NCI-H82 treated with DMSO at 0.1 percent for 48 hours (cell line): ENCODE data around the gene DNMT3L.

ENCODE experiments used
- DNase-seq: peaks from one replicate; lab custom pipeline; 2025; ENCODE audit not compliant: unreplicated experiment; lab: John Stamatoyannopoulos, UW

DNMT3L gene

DNA sequence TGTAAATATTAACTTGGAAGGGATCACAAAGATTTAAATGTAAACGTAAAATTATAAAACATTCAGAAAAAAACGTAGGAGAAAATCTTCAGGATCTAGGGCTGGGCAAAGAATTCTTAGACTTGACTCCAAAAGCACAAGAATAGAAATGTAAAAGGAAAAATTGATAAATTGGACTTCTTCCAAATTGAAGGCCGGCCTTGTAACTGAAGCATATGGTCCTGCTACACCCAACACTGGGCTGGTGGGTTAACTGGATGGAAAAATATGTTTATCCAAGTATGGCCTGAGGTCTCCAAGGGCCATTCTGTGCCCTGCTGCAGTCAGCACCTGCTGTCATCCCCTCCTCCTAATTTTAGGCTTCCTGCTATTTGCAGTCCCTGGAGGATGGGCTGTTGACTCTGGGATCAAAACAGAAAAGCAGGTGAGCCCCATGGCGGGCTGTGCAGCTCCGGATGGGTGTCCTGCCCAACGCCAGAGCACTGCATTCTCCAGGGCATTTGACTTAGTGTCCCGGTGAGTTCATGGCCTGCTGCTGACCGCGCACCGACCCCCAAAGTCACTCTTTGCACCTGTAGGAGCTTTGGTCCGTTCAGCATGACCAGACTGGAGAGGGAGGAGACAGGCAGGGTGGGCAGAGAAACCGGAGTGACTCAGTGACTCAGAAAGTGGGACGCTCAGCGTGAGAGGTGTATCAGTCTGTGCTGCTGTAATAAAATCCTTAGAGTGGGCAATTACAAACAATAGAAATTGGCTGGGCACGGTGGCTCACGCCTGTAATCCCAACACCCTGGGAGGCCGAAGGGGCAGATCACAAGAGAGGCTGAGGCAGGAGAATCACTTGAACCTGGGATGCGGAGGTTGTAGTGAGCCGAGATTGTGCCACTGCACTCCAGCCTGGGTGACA, 17.9 kb upstream of the DNMT3L start:
- no peak for DNase-seq

DNA sequence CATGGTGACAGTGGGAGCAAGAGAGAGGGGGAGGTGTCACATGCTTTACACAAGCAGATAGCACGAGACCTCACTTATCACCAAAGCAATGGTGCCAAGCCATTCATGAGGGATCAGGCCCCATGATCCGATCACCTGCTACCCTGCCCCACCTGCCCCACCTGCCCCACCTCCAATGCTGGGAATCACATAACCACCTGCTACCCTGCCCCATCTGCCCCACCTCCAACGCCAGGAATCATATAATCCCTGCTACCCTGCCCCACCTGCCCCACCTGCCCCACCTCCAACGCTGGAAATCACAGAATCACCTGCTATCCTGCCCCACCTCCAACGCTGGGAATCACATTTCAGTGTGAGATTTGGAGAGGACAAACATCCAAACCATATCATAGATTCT, 13.3 kb upstream of the DNMT3L start:
- DNase-seq = no peak

DNA sequence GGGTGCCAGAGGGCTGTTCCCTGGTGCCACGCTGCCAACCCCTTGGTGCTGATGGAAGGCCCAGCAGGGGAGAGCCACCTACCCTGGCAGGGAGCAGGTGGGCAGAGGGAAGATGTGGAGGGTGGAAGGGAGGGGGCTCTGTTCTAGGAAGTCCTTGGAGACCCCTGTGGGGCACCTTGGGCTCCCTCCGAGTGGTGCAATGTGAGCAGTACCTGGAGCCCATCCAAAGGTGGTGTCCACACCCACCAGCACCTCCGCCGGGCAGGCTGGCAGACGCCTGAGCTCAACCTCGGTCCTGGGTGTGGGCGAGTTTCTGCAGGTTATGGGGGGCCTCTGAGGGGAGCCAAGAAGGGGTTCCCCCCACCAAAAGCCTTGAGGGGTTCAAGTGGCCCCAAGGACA, 11.3 kb upstream of the DNMT3L start:
- no peak for DNase-seq

DNA sequence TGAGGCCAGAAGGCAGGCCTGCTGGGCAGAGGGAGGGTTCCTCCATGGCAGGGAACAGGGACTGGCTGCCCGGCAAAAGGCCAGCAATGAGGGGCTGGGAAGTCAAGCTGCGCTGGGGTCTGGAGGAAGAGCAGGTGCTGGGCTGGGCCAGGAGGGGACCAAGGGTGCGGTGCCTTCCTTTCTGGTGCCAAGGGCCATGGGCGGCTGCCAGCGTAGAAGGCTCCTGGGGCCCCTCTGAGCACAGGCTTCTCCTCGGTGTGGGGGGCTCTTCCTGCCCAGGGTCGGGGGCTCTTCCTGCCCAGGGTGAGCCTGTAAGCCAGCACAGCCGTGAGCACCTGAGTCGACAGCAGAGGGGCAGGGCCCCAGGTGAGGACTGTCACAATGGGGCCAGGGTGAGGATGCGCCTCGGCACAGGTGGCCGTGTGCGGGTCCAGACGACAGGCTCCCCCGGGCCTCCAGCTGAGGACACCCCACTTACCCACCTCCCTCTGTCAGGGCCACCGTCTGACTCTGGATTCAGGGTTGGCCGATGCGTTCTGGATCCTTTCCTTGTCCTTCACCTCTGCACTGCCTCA, 10.7 kb upstream of the DNMT3L start:
- DNase-seq = no peak

DNA sequence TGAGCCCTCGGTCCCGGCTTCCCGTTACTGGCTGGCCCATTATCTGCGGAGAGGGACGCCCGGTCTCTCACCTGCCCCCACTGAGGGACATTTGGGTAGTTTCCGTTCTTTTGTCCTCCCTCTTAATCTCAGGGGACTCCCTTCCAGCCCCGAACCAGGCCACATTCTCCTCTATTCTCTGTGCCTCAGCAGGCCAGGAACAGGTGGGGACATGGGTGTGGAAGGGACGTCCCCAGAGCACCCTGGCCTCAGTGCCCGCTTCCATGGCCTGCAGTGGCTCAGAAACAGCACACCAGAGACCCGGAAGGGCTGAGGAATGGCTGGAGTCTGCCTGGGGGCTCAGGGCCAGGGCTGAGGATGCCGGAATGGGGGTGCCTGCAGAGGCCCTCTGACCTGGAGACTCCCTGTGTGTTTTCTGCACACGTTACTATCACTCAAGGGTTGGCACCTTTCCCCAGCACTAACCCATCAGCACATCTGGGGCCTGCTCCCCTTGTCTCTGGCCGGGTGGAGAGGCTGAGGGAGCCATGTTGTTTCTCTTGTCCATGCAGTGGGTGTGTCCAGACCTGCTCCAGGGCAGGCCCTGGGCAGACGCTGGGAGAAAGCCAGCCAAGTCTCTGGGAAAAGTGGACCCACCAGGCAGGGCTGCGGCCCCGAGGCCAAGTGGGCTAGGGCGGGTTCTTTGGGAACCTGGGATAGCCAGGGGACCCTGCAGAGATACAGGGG, 10.0 kb upstream of the DNMT3L start:
- DNase-seq = no peak

DNA sequence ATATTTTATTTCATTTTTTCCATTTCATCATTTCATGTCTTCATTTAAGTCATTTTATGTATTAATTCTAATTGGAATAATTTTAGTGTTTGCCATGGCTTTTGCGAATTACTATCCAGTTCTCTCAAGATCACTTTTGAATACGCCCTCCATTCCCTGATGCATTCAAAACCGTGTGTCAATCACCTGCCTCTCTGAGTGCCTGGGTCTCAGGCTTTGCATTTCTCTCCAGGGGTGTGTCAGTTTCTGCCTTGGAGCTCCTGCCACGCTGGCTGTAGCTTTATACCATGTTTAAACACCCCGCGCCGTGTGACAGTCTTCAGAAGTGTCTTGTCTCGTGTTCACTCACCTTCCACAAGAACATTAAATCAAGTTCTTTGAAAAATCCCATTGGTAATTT, 7.4 kb upstream of the DNMT3L start:
- no peak for DNase-seq

DNA sequence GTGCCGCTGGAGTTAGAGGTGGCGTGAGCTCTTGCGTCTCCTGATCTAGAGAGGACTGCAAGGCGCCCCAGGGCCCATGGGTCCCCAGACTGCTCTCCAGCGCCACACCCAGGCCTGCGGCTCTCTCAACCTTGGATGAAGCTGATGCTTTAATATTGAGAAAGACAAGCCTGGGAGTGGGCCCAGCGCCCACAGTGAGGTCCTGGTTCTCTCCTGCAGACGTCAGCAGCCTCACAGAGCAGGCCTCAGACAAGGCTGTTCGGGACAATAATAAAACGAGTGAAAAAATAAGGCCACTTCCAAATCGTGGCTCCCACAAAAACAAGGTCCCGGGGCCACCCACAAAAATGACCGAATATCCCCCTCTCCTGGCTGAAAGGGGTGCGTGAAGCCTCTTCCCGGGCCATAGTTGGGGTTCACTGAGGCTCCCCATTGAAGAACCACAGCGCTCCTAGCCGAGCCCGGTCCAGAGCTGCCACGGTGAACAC, 6.0 kb upstream of the DNMT3L start:
- no peak for DNase-seq

DNA sequence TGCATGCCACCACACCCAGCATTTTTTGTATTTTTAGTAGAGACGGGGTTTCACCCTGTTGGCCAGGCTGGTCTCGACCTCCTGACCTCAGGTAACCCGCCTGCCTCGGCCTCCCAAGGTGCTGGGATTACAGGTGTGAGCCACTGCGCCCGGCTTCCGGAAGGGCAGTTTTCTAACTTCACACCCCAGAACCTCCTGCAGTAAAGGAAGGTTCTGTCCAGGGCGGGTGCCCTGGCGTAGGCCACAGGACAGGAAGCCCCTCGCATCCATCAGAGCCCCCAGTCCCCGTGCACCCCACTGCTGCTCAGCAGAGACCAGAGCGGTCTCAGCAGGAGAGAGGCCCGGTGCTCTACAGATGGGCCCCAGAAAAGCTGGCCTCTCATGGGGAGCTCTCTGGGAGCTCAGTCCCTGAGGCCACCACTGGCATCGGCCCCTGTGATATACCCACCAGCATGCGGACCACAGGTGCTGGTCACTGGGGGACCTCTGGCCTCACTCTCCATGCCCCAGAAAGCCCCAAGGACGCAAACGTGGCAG, 4.1 kb upstream of the DNMT3L start:
- no peak for DNase-seq

DNA sequence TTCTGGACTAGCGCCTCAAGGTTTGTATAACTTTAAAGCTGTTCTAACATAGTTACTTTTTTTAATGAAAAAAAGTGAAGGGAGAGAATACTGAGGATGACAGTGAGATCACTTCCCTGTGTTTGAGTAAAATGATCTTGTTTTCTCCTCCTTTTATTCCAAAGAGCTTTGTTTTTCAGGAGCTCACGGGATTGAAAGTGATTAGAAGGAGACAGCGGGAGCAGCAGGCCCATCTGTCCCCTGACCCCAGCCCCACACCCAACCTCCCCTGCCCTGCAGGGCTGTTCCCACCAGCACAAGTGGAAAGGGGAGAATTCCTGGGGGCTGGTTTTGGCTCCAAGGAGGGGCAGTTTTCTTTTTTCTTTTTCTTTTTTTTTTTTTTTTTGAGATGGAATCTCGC, 2.1 kb upstream of the DNMT3L start:
- peak; percentile 84 for DNase-seq

DNA sequence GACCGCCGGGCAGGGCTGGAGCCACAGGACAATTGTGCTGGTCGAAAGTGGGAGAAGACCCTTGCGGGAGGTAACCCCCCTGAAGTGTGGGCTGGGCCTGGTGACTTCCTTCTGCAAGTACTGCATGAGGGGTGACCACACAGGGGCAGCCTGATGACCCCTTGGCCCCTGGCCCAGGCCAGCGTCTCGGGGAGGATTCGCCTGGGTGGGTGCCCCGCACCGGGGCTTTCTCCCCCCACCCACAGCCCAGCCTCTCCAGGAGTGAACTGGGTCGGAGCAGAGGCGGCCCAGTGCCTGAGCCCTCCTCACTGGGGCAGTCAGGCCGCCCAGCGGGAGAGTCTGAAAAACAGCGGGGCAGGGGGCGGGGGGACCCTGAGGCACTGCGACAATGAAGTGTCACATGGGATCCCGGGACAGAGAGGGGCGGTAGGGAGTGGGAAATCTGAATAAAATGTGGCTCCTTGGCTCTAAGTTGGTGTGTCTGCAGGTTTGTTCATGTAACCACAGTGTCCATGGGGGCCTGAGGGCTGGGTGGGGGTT, 1.6 kb upstream of the DNMT3L start:
- peak; percentile 77 for DNase-seq

DNA sequence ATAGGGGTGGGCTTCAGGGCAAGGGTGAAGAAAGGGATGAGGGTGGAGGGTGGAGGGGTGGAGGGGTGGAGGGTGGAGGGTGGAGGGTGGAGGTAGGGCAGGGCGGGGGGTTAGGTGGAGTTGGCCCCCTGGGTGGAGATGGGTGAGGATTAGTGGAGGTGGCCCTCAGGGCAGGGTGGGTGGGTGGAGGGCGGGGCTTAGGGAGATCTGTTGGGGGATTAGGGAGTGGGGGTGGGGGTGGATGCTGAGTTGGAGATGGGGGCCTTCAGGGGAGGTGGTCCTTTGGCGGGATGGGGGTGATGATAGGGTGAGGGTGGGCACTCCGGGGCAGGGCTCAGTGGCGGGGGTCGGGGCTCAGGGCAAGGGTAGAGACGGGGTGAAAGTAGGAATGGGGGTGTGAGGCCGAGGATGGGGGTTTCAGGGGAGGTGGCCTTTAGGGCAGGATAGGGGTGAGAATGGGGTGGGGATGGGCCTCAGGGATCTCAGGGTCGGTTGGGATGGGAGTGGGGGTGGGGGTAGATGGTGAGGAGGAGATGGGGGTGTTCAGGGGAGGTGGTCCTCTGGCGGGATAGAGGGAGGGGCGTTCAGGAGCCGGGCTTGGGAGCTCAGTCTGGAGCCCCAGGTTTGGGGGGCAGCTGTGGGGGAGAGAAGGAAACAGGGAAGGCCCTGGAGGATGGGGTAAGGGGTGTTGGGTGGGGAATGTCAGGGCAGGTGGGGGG, 800 bp upstream of the DNMT3L start:
- peak; percentile 68 for DNase-seq

DNA sequence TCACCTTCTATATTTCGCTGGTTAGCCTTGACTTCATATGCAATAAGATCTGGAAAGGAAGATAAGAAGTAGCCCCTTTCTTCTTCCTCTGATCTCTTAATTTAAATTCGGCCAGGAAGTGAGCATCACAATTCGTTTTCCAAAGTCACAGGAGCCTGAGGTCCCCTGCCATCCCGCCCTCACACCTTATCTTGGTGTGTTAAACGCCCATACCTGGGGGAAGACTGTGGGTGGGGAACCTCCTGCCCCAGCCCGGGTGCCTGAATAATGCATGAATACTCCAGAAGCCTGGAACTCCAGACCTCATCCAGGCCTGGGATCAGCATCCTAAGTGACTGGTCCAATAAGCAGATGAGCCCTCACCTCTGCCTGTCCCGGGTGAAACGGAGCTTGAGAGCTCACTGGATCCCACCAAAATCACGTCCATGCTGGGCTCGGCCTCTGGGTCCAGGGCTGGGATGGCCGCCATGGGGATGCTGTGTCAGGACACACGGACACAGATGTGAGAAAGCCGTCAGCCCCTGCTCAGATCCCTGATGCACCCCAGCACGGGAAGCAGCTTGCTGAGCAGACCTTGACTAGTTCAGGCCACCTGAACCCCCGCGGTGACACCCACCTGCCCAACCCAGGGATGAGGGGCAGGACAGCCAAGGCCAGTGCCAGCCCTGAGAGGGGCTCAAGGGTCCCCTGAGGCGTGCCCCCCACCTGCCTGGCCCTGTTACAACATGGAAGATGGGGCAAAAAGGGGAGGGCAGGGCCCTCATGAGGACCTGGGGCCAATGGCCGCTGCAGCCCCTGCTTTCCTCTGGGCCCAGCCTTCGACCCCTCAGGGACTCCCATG, 686 bp downstream of the DNMT3L start:
- DNase-seq = no peak

DNA sequence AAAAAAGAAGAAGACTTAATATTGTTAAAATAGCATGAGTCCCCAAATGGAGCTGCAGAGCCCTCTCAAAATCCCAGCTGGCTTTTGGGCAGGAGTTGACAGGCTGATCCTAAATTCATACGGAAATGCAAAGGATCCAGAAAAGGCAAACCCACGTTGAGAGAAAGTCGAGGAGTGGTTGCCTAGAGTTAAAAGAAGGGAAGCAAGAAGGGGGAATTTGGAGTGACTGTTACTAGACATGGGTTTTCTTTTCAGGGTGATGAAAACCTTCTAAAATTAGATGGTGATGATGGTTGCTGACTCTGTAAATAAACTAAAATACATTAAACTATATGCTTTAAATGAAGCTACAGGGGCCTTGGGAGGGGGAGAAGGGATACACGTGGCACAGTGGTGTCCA, 1.6 kb downstream of the DNMT3L start:
- no peak for DNase-seq

DNA sequence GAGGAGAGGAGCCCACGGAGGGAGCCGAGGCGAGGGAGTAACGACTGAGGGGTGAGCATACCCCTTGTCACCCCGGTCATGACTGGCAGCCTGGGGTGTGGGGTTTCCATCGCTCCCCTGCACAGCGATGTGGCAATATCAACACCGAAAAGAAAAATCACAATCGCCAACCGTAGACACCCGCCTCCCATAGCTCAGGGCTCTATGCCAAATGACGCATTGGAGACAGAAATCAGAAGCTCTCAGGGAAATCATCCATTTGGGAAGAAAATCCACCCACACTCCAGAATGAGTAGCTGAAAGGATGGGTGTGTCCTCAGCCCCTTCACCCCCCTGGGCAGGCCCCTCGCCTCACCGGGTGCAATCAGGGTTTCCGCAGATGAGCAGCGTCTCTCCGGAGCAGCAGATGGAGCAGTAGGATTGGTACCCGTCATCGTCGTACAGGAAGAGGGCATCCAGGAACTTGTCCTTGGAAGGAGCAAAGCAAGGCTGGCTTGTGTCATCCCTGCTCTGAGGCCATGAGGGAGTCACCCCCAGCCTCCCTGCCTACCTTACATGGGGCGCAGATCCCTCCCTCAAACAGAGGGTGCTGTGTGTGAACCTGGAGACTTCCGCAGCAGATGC, 2.5 kb downstream of the DNMT3L start:
- DNase-seq = no peak

DNA sequence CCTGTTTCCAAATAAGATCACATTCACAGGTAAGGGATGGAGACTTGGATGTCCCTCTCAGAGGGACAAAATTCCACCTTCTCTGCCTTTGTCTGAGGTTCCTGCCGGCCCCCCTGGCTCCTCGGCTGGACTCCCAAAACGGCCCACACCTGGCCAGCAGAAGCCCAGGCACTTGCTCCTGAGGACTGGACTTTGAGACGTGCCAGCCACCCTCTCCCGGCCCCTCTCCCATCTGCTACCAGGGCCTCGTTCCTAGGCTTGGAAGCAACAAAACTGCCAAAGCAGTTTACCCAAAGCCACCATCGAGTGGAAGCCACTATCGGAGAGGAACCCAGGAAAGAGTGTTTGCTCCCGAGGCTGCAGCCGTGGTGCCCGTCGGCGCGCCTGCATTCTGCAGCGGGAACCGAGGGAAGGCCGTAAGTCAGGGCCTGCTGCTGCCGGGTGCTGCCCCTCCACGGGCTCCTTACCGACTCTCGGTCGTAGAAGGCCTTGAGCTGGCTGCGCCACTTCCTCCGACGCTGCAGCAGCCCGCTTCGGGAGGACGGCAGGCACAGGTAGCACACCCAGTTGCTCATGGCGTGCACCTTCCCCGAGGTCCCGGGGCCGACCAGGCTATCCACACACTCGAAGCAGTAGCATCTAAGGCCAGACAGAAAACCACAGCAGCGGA, 3.5 kb downstream of the DNMT3L start:
- DNase-seq = no peak

DNA sequence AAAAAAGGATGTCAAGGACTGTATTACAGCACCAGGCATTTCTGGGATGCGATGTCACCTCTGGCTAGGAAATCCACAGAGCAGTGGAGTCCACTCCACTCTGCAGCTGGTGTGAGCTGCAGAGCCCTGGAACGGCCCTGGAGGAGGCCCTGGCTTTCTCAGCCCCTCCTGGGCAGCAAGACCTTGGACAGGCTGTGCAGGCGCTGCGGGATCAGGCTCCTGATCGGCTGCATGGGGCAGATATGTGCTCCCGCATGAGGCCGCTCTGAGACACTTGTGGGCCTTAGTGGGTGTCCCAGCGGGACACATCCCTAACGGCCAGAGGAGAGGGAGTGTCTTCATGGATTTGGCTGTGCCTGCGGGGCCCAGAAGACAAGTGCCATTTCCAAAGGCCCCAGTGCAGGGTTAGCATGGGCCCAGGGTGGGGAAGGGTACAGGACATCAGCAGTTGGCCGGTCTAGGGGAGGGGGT, 6.2 kb downstream of the DNMT3L start:
- DNase-seq = no peak

DNA sequence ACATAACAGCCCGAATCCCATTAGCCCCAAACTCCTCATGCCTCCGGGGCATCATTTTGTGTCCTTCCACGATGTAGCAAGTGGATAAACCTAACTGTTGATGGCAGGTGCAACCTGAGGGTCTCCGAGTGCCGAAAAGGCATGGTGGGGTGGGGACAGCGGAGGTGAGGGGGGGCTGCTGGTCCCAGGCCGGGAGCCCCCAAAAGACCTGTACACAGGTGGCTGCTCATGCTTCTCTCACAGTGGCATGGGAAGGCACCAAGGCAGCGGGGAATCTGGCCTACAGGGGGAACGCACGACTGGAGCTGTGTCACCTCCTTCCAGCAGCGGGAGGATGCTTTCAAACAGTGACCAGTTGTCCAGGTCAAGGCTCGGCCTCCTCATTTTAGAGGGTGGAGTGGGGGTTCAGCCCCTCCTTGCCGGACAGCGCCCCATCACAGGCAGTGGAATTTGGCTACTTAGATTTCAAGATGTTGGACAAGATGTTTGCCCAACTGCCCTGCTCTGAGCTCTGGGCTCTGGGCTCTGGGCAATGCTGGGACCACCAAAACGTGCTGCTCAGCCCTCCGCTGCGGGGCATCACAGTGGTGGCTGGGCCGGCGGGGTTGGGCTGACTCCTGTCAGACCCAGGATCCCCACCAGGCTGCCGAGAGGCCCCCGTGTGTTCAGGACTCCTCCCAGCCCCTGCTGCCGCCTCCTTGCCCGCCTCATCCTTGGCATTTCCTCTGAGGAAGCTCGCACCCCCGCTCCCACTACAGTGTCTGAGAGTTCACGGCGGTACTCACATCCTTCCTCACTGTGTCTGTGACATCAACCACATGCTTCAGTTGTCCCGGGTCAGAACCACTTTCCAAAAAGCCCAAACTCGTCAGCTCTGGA, 7.6 kb downstream of the DNMT3L start:
- no peak for DNase-seq
